GM23248 (cell line): ENCODE results near the gene TAPBPL. TPM values are rescaled to one million over a fixed set of nuclear protein-coding genes. Genes with fewer than 3 reads are reported as not detected.
A peak's percentile ranks its signal among the peaks of the same experiment; 100 is the strongest.

Source experiments
- DNase-seq: peaks from one replicate; pipeline ENCODE4 v3.0.0-alpha.2; 2015
- H2AFZ ChIP-seq: fragments of 200-600 bp; sonication (generic); 2 replicates; pipeline ENCODE4 v1.6.1; 2016; ENCODE audit warnings: antibody characterized with exemption
- H3F3A ChIP-seq: fragments of 200-600 bp; sonication (generic); 2 replicates; pipeline ENCODE4 v1.6.1; 2016; ENCODE audit warnings: mild to moderate bottlenecking, antibody characterized with exemption, mixed run types; ENCODE audit not compliant: insufficient read depth
- H3K27ac ChIP-seq: fragments of 200-600 bp; sonication (generic); 2 replicates; pipeline ENCODE4 v1.5.1; 2016; ENCODE audit warnings: mild to moderate bottlenecking
- H3K27me3 ChIP-seq: fragments of 200-600 bp; sonication (generic); replicated peaks from 2 replicates; pipeline ENCODE4 v1.6.1; 2016; ENCODE audit warnings: mild to moderate bottlenecking; ENCODE audit not compliant: insufficient read depth
- H3K36me3 ChIP-seq: fragments of 200-600 bp; sonication (generic); 2 replicates; pipeline ENCODE4 v1.6.1; 2016; ENCODE audit warnings: low read depth, mild to moderate bottlenecking
- H3K4me1 ChIP-seq: fragments of 200-600 bp; sonication (generic); 2 replicates; pipeline ENCODE4 v1.6.1; 2016; ENCODE audit warnings: mild to moderate bottlenecking; ENCODE audit not compliant: insufficient read depth
- H3K4me2 ChIP-seq: fragments of 200-600 bp; sonication (generic); one replicate; pipeline ENCODE4 v1.6.1; 2016; ENCODE audit warnings: mild to moderate bottlenecking; ENCODE audit not compliant: unreplicated experiment
- H3K4me3 ChIP-seq: fragments of 200-600 bp; sonication (generic); 2 replicates; pipeline ENCODE4 v1.5.1; 2016; ENCODE audit warnings: mild to moderate bottlenecking
- H3K79me2 ChIP-seq: fragments of 200-600 bp; sonication (generic); 2 replicates; pipeline ENCODE4 v1.6.1; 2016; ENCODE audit warnings: mild to moderate bottlenecking; ENCODE audit not compliant: insufficient read depth
- H3K9ac ChIP-seq: fragments of 200-600 bp; sonication (generic); 2 replicates; pipeline ENCODE4 v1.6.1; 2016; ENCODE audit warnings: mild to moderate bottlenecking
- H3K9me2 ChIP-seq: fragments of 200-600 bp; sonication (generic); 2 replicates; pipeline ENCODE4 v1.6.1; 2016; ENCODE audit warnings: mixed run types, mild to moderate bottlenecking, moderate library complexity; ENCODE audit not compliant: insufficient read depth
- H3K9me3 ChIP-seq: fragments of 200-600 bp; sonication (generic); one replicate; pipeline ENCODE4 v1.6.1; 2017; ENCODE audit warnings: low read depth
- H4K20me1 ChIP-seq: fragments of 200-600 bp; sonication (generic); 2 replicates; pipeline ENCODE4 v1.6.0; 2016; ENCODE audit not compliant: insufficient read depth
- EZH2 ChIP-seq: fragments of 200-600 bp; sonication (generic); IDR thresholded peaks from 2 replicates; pipeline ENCODE4 v1.6.1; 2018; ENCODE audit warnings: antibody characterized with exemption, mild to moderate bottlenecking; ENCODE audit not compliant: insufficient read depth, poor library complexity, severe bottlenecking
- EZH2phosphoT487 ChIP-seq: fragments of 200-600 bp; sonication (generic); IDR thresholded peaks from 2 replicates; pipeline ENCODE4 v1.6.1; 2018; ENCODE audit warnings: antibody characterized with exemption, moderate library complexity, mild to moderate bottlenecking, low read depth; ENCODE audit not compliant: insufficient read depth
- WGBS, 2 experiments: methylation state at CpG; one replicate each; pipeline ENCODE4 v1.1.6; 2015 to 2017; ENCODE audit warnings: low lambda C conversion rate in 2 of 2, low coverage in 1 of 2; ENCODE audit errors: missing lambda C conversion rate in 2 of 2; 5-methylcytosine and 5-hydroxymethylcytosine counted together
- in situ Hi-C: fragments of 300-500 bp; cut with MboI; formaldehyde crosslinking; loops from 2 replicates; pipeline ENCODE4 v1.15.0; 2020
- polyA plus RNA-seq: library from polyadenylated mRNA; unstranded; fragments of >200 nt; fragmentation: Nextera tagmentation; extraction: Ambion mirVana; gene quantifications from 2 replicates; pipeline ENCODE4 v1.2.1, GENCODE V29; 2016
- total RNA-seq: library from RNA; depleted of rRNA; stranded (reverse); fragments of >200 nt; shearing (Covaris generic); gene quantifications from 2 replicates; pipeline ENCODE4 v1.2.3, GENCODE V29; 2014

TAPBPL gene
- total and polyA plus RNA-seq, 2 experiments from 2014 or later, result 7.8 to 9.2 TPM

DNA sequence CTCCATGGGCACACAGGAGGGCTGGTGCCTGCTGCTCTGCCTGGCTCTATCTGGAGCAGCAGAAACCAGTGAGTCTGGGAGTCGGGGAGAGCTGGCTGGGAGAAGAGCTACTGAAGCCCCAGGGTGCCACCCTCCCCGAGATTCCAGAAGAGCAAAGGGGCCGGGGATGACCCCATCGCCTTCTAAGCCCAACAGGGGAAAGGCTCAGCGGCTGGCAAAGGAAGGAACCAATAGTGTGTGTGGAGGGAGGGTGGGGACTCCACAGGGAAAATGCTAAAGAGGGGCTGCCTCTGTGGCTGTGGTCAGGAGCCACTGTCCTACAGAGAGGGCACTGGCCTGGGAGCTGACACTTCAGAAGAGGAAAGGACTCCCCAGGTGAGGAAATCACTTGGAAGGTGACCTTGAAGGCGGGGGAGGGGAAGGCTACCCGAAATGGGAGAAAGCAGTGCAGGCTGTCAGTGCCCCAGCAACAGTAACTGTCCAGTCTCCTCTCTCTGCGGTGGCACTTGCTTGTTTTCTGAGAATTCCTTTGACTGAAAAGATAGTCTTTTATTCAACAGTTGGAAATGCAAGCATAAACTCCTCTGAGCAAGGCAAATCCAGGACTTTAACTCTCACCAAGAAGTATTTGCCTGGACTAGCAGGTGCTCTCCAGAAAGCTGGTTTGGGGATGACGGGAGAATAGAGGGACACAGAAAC is 552 bp downstream of the TAPBPL start:
- Histone ChIP-seq H3K27me3 (no peaks in the 10 kb centered on the region), H2AFZ (peak overlapping the region; percentile 81), H3K36me3 (no peaks in the 10 kb centered on the region), H3K4me1 (peaks cover 13% of the 10 kb centered on the region), H3K79me2 (peaks cover 17% of the 10 kb centered on the region), H3F3A (0 out of 2 replicates have a peak, but pooled peaks cover 5% of the 10 kb centered on the region), H3K27ac (peak overlapping the region; percentile 79), H3K9ac (peak overlapping the region; percentile 93), H3K4me2 (peak overlapping the region; percentile 96), H3K4me3 (peak overlapping the region; percentile 89), H4K20me1 (no peaks in the 10 kb centered on the region), H3K9me2 (no peaks in the 10 kb centered on the region), H3K9me3 (no peaks in the 10 kb centered on the region)
- 4 to 7% methylated on average over 9 of the region's 9 CpGs for WGBS, 2 experiments
- peak; percentile 37 for DNase-seq
- TF ChIP-seq EZH2 (no peak), EZH2phosphoT487 (no peak)
- in situ Hi-C loops, result no loop called here

DNA sequence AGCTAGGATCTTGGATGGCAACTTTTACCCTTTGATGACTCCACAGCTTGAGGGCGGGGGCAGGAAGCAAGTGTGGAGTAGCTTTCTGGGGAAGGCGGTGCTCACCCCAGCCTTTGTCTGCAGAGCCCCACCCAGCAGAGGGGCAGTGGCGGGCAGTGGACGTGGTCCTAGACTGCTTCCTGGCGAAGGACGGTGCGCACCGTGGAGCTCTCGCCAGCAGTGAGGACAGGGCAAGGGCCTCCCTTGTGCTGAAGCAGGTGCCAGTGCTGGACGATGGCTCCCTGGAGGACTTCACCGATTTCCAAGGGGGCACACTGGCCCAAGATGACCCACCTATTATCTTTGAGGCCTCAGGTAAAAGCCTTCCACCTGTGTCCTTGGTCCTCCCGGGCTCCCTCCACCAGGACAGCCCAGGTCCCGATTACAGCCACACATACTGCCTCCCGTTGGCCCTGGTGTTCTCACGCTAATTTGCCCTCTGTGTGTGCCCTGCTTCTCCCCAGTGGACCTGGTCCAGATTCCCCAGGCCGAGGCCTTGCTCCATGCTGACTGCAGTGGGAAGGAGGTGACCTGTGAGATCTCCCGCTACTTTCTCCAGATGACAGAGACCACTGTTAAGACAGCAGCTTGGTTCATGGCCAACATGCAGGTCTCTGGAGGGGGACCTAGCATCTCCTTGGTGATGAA is 1.2 kb downstream of the TAPBPL start:
- Histone ChIP-seq H2AFZ (peak overlapping the region; percentile 81; the same call in 1 of the 2 replicates), H3K27me3 (no peaks in the 10 kb centered on the region), H3K9me3 (no peaks in the 10 kb centered on the region), H3K9ac (peak overlapping the region; percentile 93), H3K27ac (peak overlapping the region; percentile 79), H3K4me1 (peaks cover 13% of the 10 kb centered on the region), H3K4me3 (peak overlapping the region; percentile 89), H4K20me1 (no peaks in the 10 kb centered on the region), H3K79me2 (peaks cover 17% of the 10 kb centered on the region), H3K36me3 (no peaks in the 10 kb centered on the region), H3F3A (0 out of 2 replicates have a peak, but pooled peaks cover 5% of the 10 kb centered on the region), H3K9me2 (no peaks in the 10 kb centered on the region), H3K4me2 (peak overlapping the region; percentile 96)
- WGBS, 2 experiments, result 84 to 89% methylated on average over 15 to 17 of the region's 17 CpGs
- in situ Hi-C loops, result no loop called here
- no peak for TF ChIP-seq EZH2phosphoT487
- TF ChIP-seq EZH2, result no peak
- DNase-seq, result peak; percentile 41

DNA sequence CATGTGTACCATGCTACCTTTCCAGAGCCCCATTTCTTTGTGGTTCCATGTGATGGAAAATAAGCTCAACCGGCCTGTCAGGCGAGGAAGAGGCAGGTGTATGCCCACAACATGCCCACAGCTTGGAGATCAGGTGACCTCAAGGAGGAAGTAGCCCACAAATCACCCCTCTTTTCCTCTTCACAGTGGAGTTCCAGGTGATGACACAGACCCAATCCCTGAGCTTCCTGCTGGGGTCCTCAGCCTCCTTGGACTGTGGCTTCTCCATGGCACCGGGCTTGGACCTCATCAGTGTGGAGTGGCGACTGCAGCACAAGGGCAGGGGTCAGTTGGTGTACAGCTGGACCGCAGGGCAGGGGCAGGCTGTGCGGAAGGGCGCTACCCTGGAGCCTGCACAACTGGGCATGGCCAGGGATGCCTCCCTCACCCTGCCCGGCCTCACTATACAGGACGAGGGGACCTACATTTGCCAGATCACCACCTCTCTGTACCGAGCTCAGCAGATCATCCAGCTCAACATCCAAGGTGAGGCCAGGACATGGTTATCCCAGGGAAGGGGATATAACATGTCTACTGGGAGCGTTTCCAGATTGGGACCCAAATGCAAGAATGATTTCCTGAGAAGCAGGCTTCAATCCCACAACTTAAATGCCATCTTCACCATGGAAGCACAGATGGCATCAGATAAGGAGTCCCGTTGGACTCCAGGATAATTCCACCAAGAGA is 5.5 kb downstream of the TAPBPL start:
- H3K4me3 ChIP-seq, result no peak overlapping the region
- no peak overlapping the region for H3K4me2 ChIP-seq
- peaks cover 5% of the 10 kb centered on the region for H3K4me1 ChIP-seq
- H2AFZ ChIP-seq, result no peak overlapping the region
- TF ChIP-seq EZH2phosphoT487, result no peak
- no peak overlapping the region for H3K9ac ChIP-seq
- no peaks in the 10 kb centered on the region for H3K9me3 ChIP-seq
- no peaks in the 10 kb centered on the region for H4K20me1 ChIP-seq
- no peak for DNase-seq
- H3K36me3 ChIP-seq, result peaks cover 7% of the 10 kb centered on the region; the same call in 1 of the 2 replicates
- in situ Hi-C loops, result no loop called here
- H3F3A ChIP-seq, result peaks cover 9% of the 10 kb centered on the region; the same call in 1 of the 2 replicates
- H3K79me2 ChIP-seq, result no peaks in the 10 kb centered on the region
- no peaks in the 10 kb centered on the region for H3K27me3 ChIP-seq
- no peak overlapping the region for H3K27ac ChIP-seq
- 92 to 93% methylated on average over 12 of the region's 12 CpGs for WGBS, 2 experiments
- H3K9me2 ChIP-seq, result no peaks in the 10 kb centered on the region

DNA sequence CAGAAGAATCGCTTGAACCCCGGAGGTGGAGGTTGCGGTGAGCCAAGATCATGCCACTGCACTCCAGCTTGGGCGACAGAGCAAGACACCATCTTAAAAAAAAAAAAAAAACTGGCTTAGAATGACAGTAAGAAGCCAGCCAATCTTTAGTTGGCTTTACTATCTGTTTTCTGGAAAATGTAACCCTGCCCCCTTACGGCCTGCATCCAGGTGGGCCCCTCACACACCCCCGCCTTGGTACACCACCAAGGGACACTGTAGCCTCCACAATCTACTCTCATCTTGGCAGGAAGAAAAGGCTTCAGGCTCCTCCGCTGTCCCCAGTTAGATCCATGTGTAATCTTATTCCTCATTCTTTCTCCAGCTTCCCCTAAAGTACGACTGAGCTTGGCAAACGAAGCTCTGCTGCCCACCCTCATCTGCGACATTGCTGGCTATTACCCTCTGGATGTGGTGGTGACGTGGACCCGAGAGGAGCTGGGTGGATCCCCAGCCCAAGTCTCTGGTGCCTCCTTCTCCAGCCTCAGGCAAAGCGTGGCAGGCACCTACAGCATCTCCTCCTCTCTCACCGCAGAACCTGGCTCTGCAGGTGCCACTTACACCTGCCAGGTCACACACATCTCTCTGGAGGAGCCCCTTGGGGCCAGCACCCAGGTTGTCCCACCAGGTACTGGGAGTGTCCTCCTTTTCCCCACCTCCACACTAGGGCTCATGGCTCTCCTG is 6.6 kb downstream of the TAPBPL start:
- no peak for DNase-seq
- no peaks in the 10 kb centered on the region for H3K9me2 ChIP-seq
- no peaks in the 10 kb centered on the region for H4K20me1 ChIP-seq
- H3K9me3 ChIP-seq, result no peaks in the 10 kb centered on the region
- H3K79me2 ChIP-seq, result no peaks in the 10 kb centered on the region
- H3K4me1 ChIP-seq, result no peaks in the 10 kb centered on the region
- H3K36me3 ChIP-seq, result peaks cover 8% of the 10 kb centered on the region; the same call in 1 of the 2 replicates
- no peak overlapping the region for H3K9ac ChIP-seq
- no peak overlapping the region for H3K27ac ChIP-seq
- WGBS, 2 experiments, result 83 to 88% methylated on average over 14 of the region's 14 CpGs
- in situ Hi-C loops, result no loop called here
- no peak overlapping the region for H3K4me3 ChIP-seq
- H3F3A ChIP-seq, result peaks cover 4% of the 10 kb centered on the region; the same call in 1 of the 2 replicates
- no peak overlapping the region for H3K4me2 ChIP-seq
- H2AFZ ChIP-seq, result no peak overlapping the region
- TF ChIP-seq EZH2 (no peak), EZH2phosphoT487 (no peak)
- H3K27me3 ChIP-seq, result no peaks in the 10 kb centered on the region
